ENCODE measurements around the gene EXOC3. TPM values are rescaled to one million over a fixed set of nuclear protein-coding genes. Genes with fewer than 3 reads are reported as not detected.
A peak's percentile ranks its signal among the peaks of the same experiment; 100 is the strongest.

Gene EXOC3
- total and polyA plus RNA-seq, 11 donors = 20.6 to 45.5 (median 42.8) TPM

DNA sequence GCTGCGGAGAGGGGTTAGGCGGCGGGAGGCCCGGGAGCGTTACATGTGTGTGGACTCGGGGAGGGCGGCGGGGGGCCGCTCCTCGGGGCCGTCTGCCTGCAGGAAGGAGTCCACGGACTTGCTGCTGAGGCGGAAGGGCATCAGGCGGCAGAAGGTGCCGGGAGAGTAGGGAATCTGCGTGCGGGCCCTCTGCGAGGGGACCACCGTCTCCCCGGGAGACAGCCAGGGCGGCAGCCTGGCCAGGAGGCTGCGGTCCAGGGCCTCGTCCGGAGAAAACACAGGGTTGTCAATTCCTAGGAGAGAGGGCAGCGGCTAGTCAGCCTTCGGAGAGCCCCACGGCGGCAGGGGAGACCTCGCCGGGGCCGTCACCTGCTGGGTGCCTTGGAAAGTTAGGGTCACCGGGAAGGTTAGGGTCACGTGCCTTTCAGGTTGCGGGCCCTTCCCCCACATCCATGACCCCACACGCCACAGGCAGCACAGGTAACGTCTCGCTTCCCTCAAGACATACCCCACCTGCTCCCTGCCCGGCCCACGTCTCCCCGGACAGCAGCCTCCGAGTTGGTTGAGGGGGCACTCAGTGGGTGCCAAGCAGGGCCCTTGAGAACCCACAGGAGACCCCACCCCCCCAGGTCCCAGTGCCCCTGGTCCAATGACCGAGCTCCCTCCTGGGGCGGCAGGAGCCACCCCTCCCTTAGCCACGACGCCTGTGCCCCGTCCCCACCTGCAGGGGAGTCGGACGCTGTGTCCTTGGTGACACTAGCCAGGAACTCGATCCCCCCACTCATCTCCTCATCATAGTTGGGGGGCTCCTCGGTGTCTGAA, 32.1 kb downstream of the EXOC3 start:
- peaks cover 3 to 40% (median 18%) of the 10 kb centered on the region in 12 donors for H3K4me1 ChIP-seq
- peaks cover 10 to 54% (median 38%) of the 10 kb centered on the region in 9 donors for H3K27me3 ChIP-seq
- intact Hi-C loops (cut with DNase I) = loop anchor here in 1 of 10 donors (10.0 kb wide), 2 partner anchors 140 to 430 kb away; partner anchors contain the start of gene CEP72
- H3K36me3 ChIP-seq = peaks cover 0 to 8% (median under 1%) of the 10 kb centered on the region in 9 donors
- DNase-seq (peak in 4 of 5 donors; percentile 21 to 67 (median 28)), ATAC-seq (no peak)
- no peak for TF ChIP-seq POLR2A (IDR thresholded peaks at IDR 0.05)
- TF ChIP-seq, protein P1, sequence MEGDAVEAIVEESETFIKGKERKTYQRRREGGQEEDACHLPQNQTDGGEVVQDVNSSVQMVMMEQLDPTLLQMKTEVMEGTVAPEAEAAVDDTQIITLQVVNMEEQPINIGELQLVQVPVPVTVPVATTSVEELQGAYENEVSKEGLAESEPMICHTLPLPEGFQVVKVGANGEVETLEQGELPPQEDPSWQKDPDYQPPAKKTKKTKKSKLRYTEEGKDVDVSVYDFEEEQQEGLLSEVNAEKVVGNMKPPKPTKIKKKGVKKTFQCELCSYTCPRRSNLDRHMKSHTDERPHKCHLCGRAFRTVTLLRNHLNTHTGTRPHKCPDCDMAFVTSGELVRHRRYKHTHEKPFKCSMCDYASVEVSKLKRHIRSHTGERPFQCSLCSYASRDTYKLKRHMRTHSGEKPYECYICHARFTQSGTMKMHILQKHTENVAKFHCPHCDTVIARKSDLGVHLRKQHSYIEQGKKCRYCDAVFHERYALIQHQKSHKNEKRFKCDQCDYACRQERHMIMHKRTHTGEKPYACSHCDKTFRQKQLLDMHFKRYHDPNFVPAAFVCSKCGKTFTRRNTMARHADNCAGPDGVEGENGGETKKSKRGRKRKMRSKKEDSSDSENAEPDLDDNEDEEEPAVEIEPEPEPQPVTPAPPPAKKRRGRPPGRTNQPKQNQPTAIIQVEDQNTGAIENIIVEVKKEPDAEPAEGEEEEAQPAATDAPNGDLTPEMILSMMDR (IDR thresholded peaks at IDR 0.05) = no peak
- 14 to 25% (median 18%) methylated on average over 9 to 50 of the region's 50 CpGs for WGBS, 4 donors
- no peaks in the 10 kb centered on the region for H3K9me3 ChIP-seq
- peak overlapping the region in 8 of 12 donors; percentile 4 to 99 (median 35) for H3K4me3 ChIP-seq
- no peak overlapping the region for H3K27ac ChIP-seq

DNA sequence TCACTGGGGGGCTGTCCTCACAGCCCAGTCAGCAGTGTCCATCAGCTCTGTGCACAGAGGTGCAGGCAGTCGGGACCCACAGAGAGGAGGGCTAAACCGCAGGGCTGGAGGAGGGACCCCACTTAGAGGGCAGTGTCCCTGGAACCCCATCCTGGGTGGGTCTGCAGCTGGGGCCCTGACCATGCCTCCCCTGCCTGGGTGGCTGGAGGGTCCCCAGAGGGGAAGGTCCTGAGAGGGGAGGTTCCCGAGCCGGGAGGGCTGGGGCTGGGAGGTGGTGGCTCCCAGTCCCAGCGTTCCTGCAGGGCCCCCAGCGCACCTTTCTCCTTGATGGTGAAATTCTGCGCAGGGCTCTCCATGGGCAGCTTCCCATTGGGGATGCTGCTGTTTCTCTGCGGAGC, 32.7 kb downstream of the EXOC3 start:
- TF ChIP-seq, protein P1 (IDR thresholded peaks at IDR 0.05) = no peak
- no peak for TF ChIP-seq POLR2A (IDR thresholded peaks at IDR 0.05)
- Histone ChIP-seq H3K27me3 (peaks cover 11 to 61% (median 45%) of the 10 kb centered on the region in 9 donors), H3K27ac (no peak overlapping the region), H3K36me3 (peaks cover 0 to 6% (median 0%) of the 10 kb centered on the region in 9 donors), H3K9me3 (no peaks in the 10 kb centered on the region), H3K4me1 (peaks cover 3 to 40% (median 18%) of the 10 kb centered on the region in 12 donors), H3K4me3 (no peak overlapping the region)
- intact Hi-C loops (cut with DNase I) = loop anchor here in 1 of 10 donors (10.0 kb wide), 2 partner anchors 139 to 429 kb away; partner anchors contain the start of gene CEP72
- DNase-seq = peak in 3 of 5 donors; percentile 9 to 59 (median 15)
- no peak for ATAC-seq
- 54 to 64% (median 64%) methylated on average over 5 to 8 of the region's 8 CpGs; no CpG with 5 or more reads in 1 of the 4 donors for WGBS, 4 donors

DNA sequence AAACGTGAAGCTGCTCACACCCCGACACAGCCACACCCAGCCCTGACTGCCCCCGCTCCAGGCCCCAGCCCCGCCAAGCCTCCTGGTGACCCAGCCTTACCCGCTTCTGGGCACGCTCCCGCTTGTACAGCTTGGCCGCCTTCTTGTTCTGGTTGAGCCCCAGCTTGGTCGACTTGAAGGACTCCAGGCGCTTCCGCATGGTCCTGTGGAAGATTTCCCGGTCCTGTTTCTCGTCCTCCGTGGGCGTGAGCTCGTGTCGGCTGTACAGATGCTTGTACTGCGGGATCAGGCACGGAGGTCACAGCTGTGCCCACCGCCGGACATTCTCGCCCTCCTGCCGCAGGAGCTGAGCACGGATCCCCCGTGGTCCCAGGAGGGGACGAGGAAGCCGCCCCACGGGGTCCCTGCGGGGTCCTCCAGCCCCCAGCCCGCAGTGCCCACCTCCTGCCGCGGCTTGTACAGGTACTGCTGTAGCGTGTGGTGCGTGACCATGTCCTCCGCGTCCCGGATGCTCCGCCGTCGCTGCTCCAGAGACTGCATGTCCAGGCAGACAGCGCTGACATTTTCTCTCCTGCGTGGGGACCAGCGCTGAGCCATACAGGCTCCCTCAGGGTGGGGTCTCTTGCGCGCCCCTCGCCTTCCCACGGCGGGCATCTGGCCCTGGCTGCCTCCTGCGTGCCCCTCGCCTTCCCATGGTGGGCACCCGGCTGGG, 33.3 kb downstream of the EXOC3 start:
- intact Hi-C loops (cut with DNase I) = loop anchor here in 1 of 10 donors (10.0 kb wide), 2 partner anchors 139 to 429 kb away; partner anchors contain the start of gene CEP72
- Histone ChIP-seq H3K4me1 (peaks cover 3 to 40% (median 17%) of the 10 kb centered on the region in 12 donors), H3K9me3 (no peaks in the 10 kb centered on the region), H3K27me3 (peaks cover 12 to 67% (median 48%) of the 10 kb centered on the region in 9 donors), H3K4me3 (no peak overlapping the region), H3K27ac (no peak overlapping the region), H3K36me3 (peaks cover 0 to under 1% (median 0%) of the 10 kb centered on the region in 9 donors)
- TF ChIP-seq POLR2A (IDR thresholded peaks at IDR 0.05) = no peak
- TF ChIP-seq, protein P1 (IDR thresholded peaks at IDR 0.05) = no peak
- DNase-seq = peak in 3 of 5 donors; percentile 22 to 59 (median 27)
- no peak for ATAC-seq
- 69 to 79% (median 75%) methylated on average over 45 to 51 of the region's 51 CpGs for WGBS, 4 donors
